ENCODE results near the gene LMF2. TPM values are rescaled to one million over a fixed set of nuclear protein-coding genes. Genes with fewer than 3 reads are reported as not detected.

The LMF2 gene
- total RNA-seq, 2 donors from 2014 or later: 147 to 158 TPM

DNA sequence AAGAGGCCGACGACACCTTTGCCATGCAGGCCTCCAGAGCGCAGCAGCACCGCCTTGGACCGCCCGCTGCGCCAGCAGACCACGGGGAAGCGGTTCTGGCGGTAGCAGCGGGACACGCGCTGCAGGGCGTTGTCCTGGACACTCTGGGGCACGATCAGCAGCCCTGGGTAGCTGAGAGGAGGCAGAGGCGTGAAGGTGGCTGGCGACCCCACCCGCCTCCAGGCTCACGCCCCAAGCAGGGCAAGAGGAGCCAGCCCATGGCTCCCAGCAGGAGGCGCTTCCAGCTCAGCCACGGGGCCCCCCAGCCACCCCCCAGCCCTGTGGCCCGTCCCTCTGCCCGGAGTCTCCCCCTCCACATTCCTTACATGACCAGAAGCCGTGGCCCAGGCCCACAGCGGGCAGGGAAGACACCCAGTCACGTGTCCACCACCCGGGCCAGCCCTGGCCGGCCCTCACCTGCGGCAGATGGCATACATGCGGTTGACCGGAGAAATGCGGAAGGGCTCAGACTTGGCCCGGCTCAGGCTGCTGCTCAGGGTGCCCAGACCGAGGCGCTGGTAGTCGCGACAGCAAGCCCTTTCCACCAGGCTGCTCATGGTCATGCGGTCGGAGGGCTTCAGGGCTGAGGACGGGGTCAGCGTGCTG is 47.9 kb downstream of the LMF2 start:
- WGBS, 2 donors: 95 to 97% methylated on average over 19 to 31 of the region's 41 CpGs
- no peak for ATAC-seq
- H3K36me3 ChIP-seq (replicated peaks in 1 of 2; ENCODE audit: insufficient read depth in 1 of 2, low read depth in 2 of 2): peaks cover 35 to 57% of the 10 kb centered on the region in 2 donors

DNA sequence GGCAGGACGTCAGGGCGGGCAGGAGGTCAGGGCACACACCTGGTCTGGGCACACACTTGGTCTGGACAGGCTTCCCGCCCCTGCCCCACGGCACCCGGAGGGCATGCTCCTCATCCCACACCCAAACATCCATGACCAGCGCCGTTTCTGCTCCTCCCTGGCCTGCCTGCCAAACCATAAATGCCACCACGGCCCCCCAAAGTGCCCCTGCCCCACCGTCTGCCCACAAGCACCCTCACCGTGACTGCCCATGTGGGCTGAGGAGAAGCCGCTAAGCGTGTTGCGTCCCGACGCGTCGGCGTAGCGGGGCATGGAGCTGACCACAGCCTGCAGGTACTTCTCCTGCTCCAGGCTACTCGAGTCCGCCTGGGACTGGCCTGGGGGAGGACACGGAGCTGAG is 48.5 kb downstream of the LMF2 start:
- no peak for TF ChIP-seq POLR2A (IDR thresholded peaks at IDR 0.05)
- TF ChIP-seq, protein P1, sequence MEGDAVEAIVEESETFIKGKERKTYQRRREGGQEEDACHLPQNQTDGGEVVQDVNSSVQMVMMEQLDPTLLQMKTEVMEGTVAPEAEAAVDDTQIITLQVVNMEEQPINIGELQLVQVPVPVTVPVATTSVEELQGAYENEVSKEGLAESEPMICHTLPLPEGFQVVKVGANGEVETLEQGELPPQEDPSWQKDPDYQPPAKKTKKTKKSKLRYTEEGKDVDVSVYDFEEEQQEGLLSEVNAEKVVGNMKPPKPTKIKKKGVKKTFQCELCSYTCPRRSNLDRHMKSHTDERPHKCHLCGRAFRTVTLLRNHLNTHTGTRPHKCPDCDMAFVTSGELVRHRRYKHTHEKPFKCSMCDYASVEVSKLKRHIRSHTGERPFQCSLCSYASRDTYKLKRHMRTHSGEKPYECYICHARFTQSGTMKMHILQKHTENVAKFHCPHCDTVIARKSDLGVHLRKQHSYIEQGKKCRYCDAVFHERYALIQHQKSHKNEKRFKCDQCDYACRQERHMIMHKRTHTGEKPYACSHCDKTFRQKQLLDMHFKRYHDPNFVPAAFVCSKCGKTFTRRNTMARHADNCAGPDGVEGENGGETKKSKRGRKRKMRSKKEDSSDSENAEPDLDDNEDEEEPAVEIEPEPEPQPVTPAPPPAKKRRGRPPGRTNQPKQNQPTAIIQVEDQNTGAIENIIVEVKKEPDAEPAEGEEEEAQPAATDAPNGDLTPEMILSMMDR (IDR thresholded peaks at IDR 0.05): no peak
- 89 to 90% methylated on average over 19 to 22 of the region's 22 CpGs for WGBS, 2 donors
- no peaks in the 10 kb centered on the region for H3K4me1 ChIP-seq
- H3K4me3 ChIP-seq: no peak overlapping the region
- no peaks in the 10 kb centered on the region for H3K9me3 ChIP-seq
- DNase-seq (no peak), ATAC-seq (no peak)
- intact Hi-C loops (cut with DNase I): no loop called here
- H3K36me3 ChIP-seq (replicated peaks in 1 of 2; ENCODE audit: insufficient read depth in 1 of 2, low read depth in 2 of 2): peaks cover 35 to 53% of the 10 kb centered on the region in 2 donors
- H3K27me3 ChIP-seq: no peaks in the 10 kb centered on the region
- no peak overlapping the region for H3K27ac ChIP-seq

More for the DNA sequence above, 47.9 kb downstream of the LMF2 start:
- TF ChIP-seq, protein P1 (IDR thresholded peaks at IDR 0.05): no peak
- no peak for TF ChIP-seq POLR2A (IDR thresholded peaks at IDR 0.05)
- H3K27me3 ChIP-seq: no peaks in the 10 kb centered on the region
- DNase-seq: no peak
- no peak overlapping the region for H3K27ac ChIP-seq
- H3K4me1 ChIP-seq: no peaks in the 10 kb centered on the region
- H3K9me3 ChIP-seq: no peaks in the 10 kb centered on the region
- no peak overlapping the region for H3K4me3 ChIP-seq
- intact Hi-C loops (cut with DNase I): no loop called here

DNA sequence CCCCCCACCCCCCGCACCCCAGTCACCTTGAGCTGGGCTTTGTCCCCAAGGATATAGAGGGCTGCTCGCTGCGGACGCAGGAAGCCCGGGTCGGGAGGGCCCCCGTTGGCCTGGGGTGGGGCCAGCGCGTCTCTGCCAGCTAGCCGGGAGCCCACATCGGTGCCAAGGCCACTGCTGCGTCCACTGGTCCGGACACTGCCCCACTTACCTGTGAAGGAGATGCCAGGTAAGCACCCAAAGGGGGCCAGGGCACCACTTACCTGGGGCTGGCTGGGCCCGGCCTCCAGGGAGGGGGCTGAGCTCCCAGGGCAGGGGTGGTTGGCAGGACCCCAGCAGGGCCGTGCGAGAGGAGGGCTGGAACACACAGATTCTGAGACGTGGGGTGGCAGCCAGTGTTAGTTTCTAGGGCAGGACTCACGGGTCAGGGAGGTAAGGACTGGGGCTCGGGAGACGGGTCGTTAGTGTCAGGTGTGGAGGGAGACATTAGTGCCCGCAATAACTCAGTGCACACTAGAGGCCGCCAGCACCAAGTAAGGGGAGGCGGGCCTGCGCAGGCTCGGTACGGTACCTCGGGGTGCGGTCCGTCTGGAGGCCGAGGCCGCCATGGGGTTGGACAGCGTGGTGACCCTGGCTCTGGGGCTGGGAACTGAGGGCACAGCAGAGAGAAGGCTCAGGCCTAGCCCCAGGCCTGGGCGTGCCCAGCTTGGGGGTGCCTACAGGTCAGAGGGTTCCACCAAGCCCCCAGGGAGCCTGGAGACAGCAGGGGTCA is 50.9 kb downstream of the LMF2 start:
- no peak for TF ChIP-seq POLR2A (IDR thresholded peaks at IDR 0.05)
- TF ChIP-seq, protein P1 (IDR thresholded peaks at IDR 0.05): peak in 3 of 7 experiments; percentile 20 to 24 (median 21)
- DNase-seq (no peak), ATAC-seq (no peak)
- intact Hi-C loops (cut with DNase I): no loop called here
- H3K4me3 ChIP-seq: no peak overlapping the region
- H3K27ac ChIP-seq: no peak overlapping the region
- H3K9me3 ChIP-seq: no peaks in the 10 kb centered on the region
- no peaks in the 10 kb centered on the region for H3K27me3 ChIP-seq
- H3K36me3 ChIP-seq (replicated peaks in 1 of 2; ENCODE audit: insufficient read depth in 1 of 2, low read depth in 2 of 2): peaks cover 12 to 36% of the 10 kb centered on the region in 2 donors
- 86 to 92% methylated on average over 27 to 29 of the region's 34 CpGs for WGBS, 2 donors
- H3K4me1 ChIP-seq: no peaks in the 10 kb centered on the region

DNA sequence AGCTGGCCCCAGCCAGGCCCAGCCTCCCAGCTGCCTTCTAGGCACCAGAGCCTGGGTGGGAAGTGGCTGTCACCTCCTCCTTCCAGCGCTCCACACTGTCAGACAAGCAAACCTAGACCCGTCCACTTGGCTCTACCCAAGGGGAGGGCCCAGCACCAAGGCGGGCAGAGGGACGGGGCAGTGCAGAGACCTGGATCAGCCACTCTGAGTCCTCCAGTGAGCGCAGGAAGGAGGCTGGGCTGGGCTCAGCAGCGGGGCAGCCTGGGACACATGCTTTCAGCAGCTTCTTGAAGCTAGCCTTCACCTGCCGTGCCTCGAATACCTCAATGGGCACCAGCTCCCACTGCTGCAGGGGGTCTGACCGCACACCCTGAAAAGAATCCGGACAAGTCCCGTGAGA is 51.5 kb downstream of the LMF2 start:
- intact Hi-C loops (cut with DNase I): no loop called here
- H3K4me1 ChIP-seq: no peaks in the 10 kb centered on the region
- no peak for ATAC-seq
- no peak for DNase-seq
- WGBS, 2 donors: 86 to 94% methylated on average over 3 to 11 of the region's 11 CpGs
- H3K36me3 ChIP-seq (replicated peaks in 1 of 2; ENCODE audit: insufficient read depth in 1 of 2, low read depth in 2 of 2): peaks cover 6 to 32% of the 10 kb centered on the region in 2 donors
- no peak overlapping the region for H3K27ac ChIP-seq
- H3K27me3 ChIP-seq: no peaks in the 10 kb centered on the region
- TF ChIP-seq, protein P1 (IDR thresholded peaks at IDR 0.05): no peak
- no peak for TF ChIP-seq POLR2A (IDR thresholded peaks at IDR 0.05)
- H3K4me3 ChIP-seq: no peak overlapping the region
- H3K9me3 ChIP-seq: no peaks in the 10 kb centered on the region

Data from body of pancreas (tissue), 4 donors.